Measurements from ENCODE around the gene CSNK2A1. TPM values are rescaled to one million over a fixed set of nuclear protein-coding genes. Genes with fewer than 3 reads are reported as not detected.

Gene CSNK2A1
- total and polyA plus RNA-seq, 2 experiments from 2014 or later: 85.1 to 244 TPM

DNA sequence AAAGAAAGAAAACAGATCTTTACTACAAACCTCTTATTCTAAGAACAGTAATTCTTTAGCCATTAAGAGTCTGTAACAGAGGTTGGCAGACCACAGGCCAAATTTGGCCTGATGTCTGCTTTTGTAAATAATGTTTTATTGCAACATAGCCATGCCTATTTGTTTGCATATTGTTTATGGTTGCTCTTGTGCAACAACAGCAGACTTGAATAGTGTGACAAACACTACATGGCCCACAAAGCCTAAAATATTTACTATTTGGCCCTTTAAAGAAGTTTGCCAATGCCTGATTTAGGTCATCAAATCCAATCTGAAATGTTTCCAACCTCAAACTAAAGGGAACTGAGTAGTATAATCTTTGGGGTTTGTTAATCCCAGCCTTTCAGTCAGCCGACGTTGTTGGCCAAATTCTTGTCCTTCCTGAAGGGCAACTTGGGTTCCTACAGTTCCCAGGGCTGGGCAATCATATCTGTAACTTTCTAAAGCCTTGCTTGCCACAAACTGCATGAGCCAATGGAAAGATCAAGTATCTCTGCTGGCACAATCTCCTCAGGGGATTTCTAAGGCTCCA, 47.4 kb downstream of the CSNK2A1 start:
- no peak overlapping the region for H3K4me3 ChIP-seq
- no peaks in the 10 kb centered on the region for H3K4me1 ChIP-seq (ENCODE audit: insufficient read depth)
- TF ChIP-seq NANOG (IDR thresholded peaks at IDR 0.05; ENCODE audit: borderline replicate concordance): no peak
- TF ChIP-seq, protein P1, sequence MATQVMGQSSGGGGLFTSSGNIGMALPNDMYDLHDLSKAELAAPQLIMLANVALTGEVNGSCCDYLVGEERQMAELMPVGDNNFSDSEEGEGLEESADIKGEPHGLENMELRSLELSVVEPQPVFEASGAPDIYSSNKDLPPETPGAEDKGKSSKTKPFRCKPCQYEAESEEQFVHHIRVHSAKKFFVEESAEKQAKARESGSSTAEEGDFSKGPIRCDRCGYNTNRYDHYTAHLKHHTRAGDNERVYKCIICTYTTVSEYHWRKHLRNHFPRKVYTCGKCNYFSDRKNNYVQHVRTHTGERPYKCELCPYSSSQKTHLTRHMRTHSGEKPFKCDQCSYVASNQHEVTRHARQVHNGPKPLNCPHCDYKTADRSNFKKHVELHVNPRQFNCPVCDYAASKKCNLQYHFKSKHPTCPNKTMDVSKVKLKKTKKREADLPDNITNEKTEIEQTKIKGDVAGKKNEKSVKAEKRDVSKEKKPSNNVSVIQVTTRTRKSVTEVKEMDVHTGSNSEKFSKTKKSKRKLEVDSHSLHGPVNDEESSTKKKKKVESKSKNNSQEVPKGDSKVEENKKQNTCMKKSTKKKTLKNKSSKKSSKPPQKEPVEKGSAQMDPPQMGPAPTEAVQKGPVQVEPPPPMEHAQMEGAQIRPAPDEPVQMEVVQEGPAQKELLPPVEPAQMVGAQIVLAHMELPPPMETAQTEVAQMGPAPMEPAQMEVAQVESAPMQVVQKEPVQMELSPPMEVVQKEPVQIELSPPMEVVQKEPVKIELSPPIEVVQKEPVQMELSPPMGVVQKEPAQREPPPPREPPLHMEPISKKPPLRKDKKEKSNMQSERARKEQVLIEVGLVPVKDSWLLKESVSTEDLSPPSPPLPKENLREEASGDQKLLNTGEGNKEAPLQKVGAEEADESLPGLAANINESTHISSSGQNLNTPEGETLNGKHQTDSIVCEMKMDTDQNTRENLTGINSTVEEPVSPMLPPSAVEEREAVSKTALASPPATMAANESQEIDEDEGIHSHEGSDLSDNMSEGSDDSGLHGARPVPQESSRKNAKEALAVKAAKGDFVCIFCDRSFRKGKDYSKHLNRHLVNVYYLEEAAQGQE (IDR thresholded peaks at IDR 0.05; ENCODE audit: unreplicated experiment): no peak
- no peak for TF ChIP-seq ZNF114 (CRISPR knock-in tag; IDR thresholded peaks at IDR 0.05)
- TF ChIP-seq EZH2 (IDR thresholded peaks at IDR 0.05; ENCODE audit: low read depth, unreplicated experiment): no peak
- TF ChIP-seq, protein P2, sequence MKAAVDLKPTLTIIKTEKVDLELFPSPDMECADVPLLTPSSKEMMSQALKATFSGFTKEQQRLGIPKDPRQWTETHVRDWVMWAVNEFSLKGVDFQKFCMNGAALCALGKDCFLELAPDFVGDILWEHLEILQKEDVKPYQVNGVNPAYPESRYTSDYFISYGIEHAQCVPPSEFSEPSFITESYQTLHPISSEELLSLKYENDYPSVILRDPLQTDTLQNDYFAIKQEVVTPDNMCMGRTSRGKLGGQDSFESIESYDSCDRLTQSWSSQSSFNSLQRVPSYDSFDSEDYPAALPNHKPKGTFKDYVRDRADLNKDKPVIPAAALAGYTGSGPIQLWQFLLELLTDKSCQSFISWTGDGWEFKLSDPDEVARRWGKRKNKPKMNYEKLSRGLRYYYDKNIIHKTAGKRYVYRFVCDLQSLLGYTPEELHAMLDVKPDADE (IDR thresholded peaks at IDR 0.05): no peak
- no peak for TF ChIP-seq CREB1 (CRISPR knock-in tag; IDR thresholded peaks at IDR 0.05; ENCODE audit: low read depth)
- H3K9me2 ChIP-seq (ENCODE audit: insufficient read depth): no peaks in the 10 kb centered on the region
- H3F3A ChIP-seq (replicated peaks; ENCODE audit: low read depth): peaks cover 15% of the 10 kb centered on the region
- H3K79me2 ChIP-seq (replicated peaks; ENCODE audit: insufficient read depth): peaks cover 7% of the 10 kb centered on the region; the same call in 1 of the 2 replicates
- no peaks in the 10 kb centered on the region for H3K27me3 ChIP-seq (ENCODE audit: insufficient read depth)
- Mint-ChIP-seq H3K27ac (no peak overlapping the region), H3K4me3 (no peak overlapping the region), H3K36me3 (ENCODE audit: low read depth) (peaks cover 91% of the 10 kb centered on the region), H3K9me3 (no peaks in the 10 kb centered on the region), H3K4me1 (no peaks in the 10 kb centered on the region), H3K27me3 (ENCODE audit: insufficient read depth, low read depth, poor library complexity) (peaks cover 3% of the 10 kb centered on the region)
- ATAC-seq (no peak), DNase-seq (ENCODE audit: low spot score) (no peak)
- H3K36me3 ChIP-seq (ENCODE audit: insufficient read depth): peaks cover 72% of the 10 kb centered on the region
- H3K27ac ChIP-seq (ENCODE audit: low read depth): no peak overlapping the region
- H4K20me1 ChIP-seq (replicated peaks; ENCODE audit: insufficient read depth): peaks cover 28% of the 10 kb centered on the region
- no peak overlapping the region for H2AFZ ChIP-seq
- H3K4me2 ChIP-seq: no peak overlapping the region

DNA sequence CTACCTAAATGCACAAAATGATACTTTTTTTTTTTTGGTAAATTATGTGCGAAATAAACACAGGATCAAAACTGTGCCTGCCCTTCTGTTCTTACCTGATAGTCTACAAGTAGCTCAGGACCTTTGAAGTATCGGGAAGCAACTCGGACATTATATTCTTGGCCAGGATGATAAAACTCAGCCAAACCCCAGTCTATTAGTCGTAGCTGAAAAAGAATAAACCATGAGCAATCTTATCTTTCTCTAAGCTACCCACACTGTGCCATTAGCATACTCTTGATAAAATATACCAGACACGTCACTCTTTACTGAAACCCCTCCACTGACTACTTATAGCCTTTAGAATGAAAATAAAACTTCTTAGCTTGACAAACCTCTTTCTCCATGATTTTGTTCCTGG, 51.4 kb downstream of the CSNK2A1 start:
- Histone ChIP-seq H2AFZ (no peak overlapping the region), H3K27ac (ENCODE audit: low read depth) (no peak overlapping the region), H3K79me2 (replicated peaks; ENCODE audit: insufficient read depth) (peaks cover 7% of the 10 kb centered on the region; the same call in 1 of the 2 replicates), H3K36me3 (ENCODE audit: insufficient read depth) (peaks cover 76% of the 10 kb centered on the region), H3K9me2 (ENCODE audit: insufficient read depth) (no peaks in the 10 kb centered on the region), H4K20me1 (replicated peaks; ENCODE audit: insufficient read depth) (peaks cover 32% of the 10 kb centered on the region), H3K4me1 (ENCODE audit: insufficient read depth) (no peaks in the 10 kb centered on the region), H3K27me3 (ENCODE audit: insufficient read depth) (no peaks in the 10 kb centered on the region), H3K4me3 (no peak overlapping the region), H3F3A (replicated peaks; ENCODE audit: low read depth) (peaks cover 6% of the 10 kb centered on the region), H3K4me2 (no peak overlapping the region)
- DNase-seq (ENCODE audit: low spot score) (no peak), ATAC-seq (no peak)
- Mint-ChIP-seq H3K36me3 (ENCODE audit: low read depth) (peaks cover 92% of the 10 kb centered on the region), H3K27me3 (ENCODE audit: insufficient read depth, low read depth, poor library complexity) (peaks cover 3% of the 10 kb centered on the region), H3K9me3 (no peaks in the 10 kb centered on the region), H3K4me3 (no peak overlapping the region), H3K27ac (no peak overlapping the region), H3K4me1 (no peaks in the 10 kb centered on the region)
- no peak for TF ChIP-seq ZNF114 (CRISPR knock-in tag; IDR thresholded peaks at IDR 0.05)
- TF ChIP-seq STAT1 (IDR thresholded peaks at IDR 0.05; ENCODE audit: unreplicated experiment): no peak
- TF ChIP-seq EZH2 (IDR thresholded peaks at IDR 0.05; ENCODE audit: low read depth, unreplicated experiment): no peak
- no peak for TF ChIP-seq POLR2AphosphoS5 (IDR thresholded peaks at IDR 0.05; ENCODE audit: low read depth)
- TF ChIP-seq ZNF331 (CRISPR knock-in tag; IDR thresholded peaks at IDR 0.05; ENCODE audit: low read depth): no peak
- no peak for TF ChIP-seq EZH2phosphoT487 (IDR thresholded peaks at IDR 0.05; ENCODE audit: unreplicated experiment)
- TF ChIP-seq, protein P1 (IDR thresholded peaks at IDR 0.05; ENCODE audit: unreplicated experiment): no peak
- TF ChIP-seq, protein P2 (IDR thresholded peaks at IDR 0.05): no peak
- TF ChIP-seq CREB1 (CRISPR knock-in tag; IDR thresholded peaks at IDR 0.05; ENCODE audit: low read depth): no peak
- TF ChIP-seq JUNB (IDR thresholded peaks at IDR 0.05; ENCODE audit: unreplicated experiment): no peak
